MCF 10A (cell line): Measurements from ENCODE around the gene PCK1. TPM values are rescaled to one million over a fixed set of nuclear protein-coding genes. Genes with fewer than 3 reads are reported as not detected.

Experiments
- BruUV-seq: library from RNA; stranded (reverse); fragments of 400-500 nt; replicated peaks from 2 replicates; lab custom pipeline; 2021; lab: Mats Ljungman, UMichigan
- CTCF ChIA-PET: fragments of 300-600 bp; sonication (Branson Sonifier 250); formaldehyde crosslinking; extraction: SDS; loops from one replicate; lab custom pipeline; 2021; ENCODE audit warnings: antibody characterized with exemption, inconsistent platforms; lab: Yijun Ruan, JAX
- POLR2A ChIA-PET: fragments of 300-600, 350-650 bp; sonication (Branson Sonifier 250); formaldehyde crosslinking; extraction: SDS; loops from one replicate; lab custom pipeline; 2020; ENCODE audit warnings: antibody characterized with exemption, inconsistent platforms; lab: Yijun Ruan, JAX
- DNase-seq: peaks from one replicate; pipeline ENCODE4 v3.0.0-alpha.2; 2018; ENCODE audit not compliant: unreplicated experiment
- H3K27ac Mint-ChIP-seq: one replicate; pipeline ENCODE4 v1.8.0; 2022; ENCODE audit warnings: mild to moderate bottlenecking, low read depth, mixed read lengths; ENCODE audit not compliant: unreplicated experiment
- H3K27me3 Mint-ChIP-seq: one replicate; pipeline ENCODE4 v1.8.0; 2022; ENCODE audit warnings: mixed read lengths; ENCODE audit not compliant: insufficient read depth, unreplicated experiment
- H3K36me3 Mint-ChIP-seq: one replicate; pipeline ENCODE4 v1.8.0; 2022; ENCODE audit warnings: mild to moderate bottlenecking, moderate library complexity, mixed read lengths; ENCODE audit not compliant: insufficient read depth, unreplicated experiment
- H3K4me1 Mint-ChIP-seq: one replicate; pipeline ENCODE4 v1.8.0; 2022; ENCODE audit warnings: mixed read lengths; ENCODE audit not compliant: insufficient read depth, unreplicated experiment
- H3K4me3 Mint-ChIP-seq: one replicate; pipeline ENCODE4 v1.8.0; 2022; ENCODE audit warnings: mild to moderate bottlenecking, moderate library complexity, mixed read lengths; ENCODE audit not compliant: unreplicated experiment
- H3K9me3 Mint-ChIP-seq: one replicate; pipeline ENCODE4 v1.8.0; 2022; ENCODE audit warnings: mixed read lengths; ENCODE audit not compliant: unreplicated experiment
- intact Hi-C: fragments of 100-400 bp; cut with micrococcal nuclease; formaldehyde crosslinking; loops from 2 replicates; pipeline ENCODE4 v1.14.1; 2022
- total RNA-seq: library from RNA; stranded (reverse); gene quantifications from 2 replicates; pipeline ENCODE4 v1.2.3, GENCODE V29; 2022
- TF ChIP-seq, protein P1 (sequence below): fragments of 200-600 bp; IDR thresholded peaks from one replicate; pipeline ENCODE4 v1.8.0; 2022; ENCODE audit warnings: antibody characterized with exemption, mild to moderate bottlenecking; ENCODE audit not compliant: unreplicated experiment

PCK1 gene
- total RNA-seq, 1 experiment from 2014 or later: not detected

DNA sequence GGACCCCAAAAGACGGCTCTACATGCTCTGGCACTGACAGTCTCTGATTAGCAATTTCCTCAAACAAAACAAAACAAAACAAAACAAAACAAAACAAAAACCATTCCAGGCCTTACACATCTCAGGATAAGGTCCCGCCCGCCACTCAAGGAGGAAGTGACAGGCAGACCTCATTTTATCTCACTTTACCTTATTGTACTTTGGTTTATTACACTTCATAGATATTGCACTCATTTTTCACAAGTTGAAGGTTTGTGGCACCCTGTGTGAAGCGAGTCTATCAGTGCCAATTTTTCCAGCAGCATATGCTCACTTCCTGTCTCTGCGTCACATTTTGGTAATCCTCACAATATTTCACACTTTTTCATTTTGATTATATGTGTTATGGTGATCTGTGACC lies 44.1 kb downstream of the PCK1 start:
- ChIA-PET CTCF (interaction anchor here (1.2 to 1.8 kb wide), 2 partner anchors 605 to 606 kb away, joined by 4 to 19 read pairs; no protein-coding TSS in a partner anchor), POLR2A (no interaction called here)
- Mint-ChIP-seq H3K9me3 (no peaks in the 10 kb centered on the region), H3K4me3 (no peak overlapping the region), H3K4me1 (no peaks in the 10 kb centered on the region), H3K36me3 (no peaks in the 10 kb centered on the region), H3K27me3 (peaks cover 56% of the 10 kb centered on the region), H3K27ac (no peak overlapping the region)
- intact Hi-C loops: no loop called here
- DNase-seq: no peak
- no TSS peak for BruUV-seq
- TF ChIP-seq, protein P1, sequence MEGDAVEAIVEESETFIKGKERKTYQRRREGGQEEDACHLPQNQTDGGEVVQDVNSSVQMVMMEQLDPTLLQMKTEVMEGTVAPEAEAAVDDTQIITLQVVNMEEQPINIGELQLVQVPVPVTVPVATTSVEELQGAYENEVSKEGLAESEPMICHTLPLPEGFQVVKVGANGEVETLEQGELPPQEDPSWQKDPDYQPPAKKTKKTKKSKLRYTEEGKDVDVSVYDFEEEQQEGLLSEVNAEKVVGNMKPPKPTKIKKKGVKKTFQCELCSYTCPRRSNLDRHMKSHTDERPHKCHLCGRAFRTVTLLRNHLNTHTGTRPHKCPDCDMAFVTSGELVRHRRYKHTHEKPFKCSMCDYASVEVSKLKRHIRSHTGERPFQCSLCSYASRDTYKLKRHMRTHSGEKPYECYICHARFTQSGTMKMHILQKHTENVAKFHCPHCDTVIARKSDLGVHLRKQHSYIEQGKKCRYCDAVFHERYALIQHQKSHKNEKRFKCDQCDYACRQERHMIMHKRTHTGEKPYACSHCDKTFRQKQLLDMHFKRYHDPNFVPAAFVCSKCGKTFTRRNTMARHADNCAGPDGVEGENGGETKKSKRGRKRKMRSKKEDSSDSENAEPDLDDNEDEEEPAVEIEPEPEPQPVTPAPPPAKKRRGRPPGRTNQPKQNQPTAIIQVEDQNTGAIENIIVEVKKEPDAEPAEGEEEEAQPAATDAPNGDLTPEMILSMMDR: no peak

DNA sequence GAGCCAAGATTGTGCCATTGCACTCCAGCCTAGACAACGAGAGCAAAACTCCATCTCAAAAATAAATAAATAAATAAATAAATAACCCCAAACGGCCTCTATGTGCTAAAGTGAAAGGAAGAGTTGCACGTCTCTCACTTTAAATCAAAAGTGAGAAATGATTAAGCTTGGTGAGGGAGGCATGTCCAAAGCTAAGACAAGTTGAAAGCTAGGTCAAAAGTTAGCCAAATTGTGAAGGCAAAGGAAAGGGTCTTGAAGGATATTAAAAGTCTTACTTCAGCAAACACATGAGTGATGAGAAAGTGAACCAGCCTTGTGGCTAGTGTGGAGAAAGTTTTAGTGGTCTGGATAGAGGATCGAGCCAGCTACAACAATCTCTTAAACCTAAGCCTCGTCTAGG lies 45.0 kb downstream of the PCK1 start:
- no peak overlapping the region for H3K4me3 Mint-ChIP-seq
- H3K27me3 Mint-ChIP-seq: peaks cover 64% of the 10 kb centered on the region
- no peaks in the 10 kb centered on the region for H3K9me3 Mint-ChIP-seq
- TF ChIP-seq, protein P1: no peak
- H3K27ac Mint-ChIP-seq: no peak overlapping the region
- no peaks in the 10 kb centered on the region for H3K36me3 Mint-ChIP-seq
- intact Hi-C loops: no loop called here
- DNase-seq: no peak
- CTCF ChIA-PET: interaction anchor here (0.6 to 1.8 kb wide), 8 partner anchors 9 to 607 kb away, joined by 3 to 19 read pairs (median 4); no protein-coding TSS in a partner anchor
- BruUV-seq: no TSS peak
- no peaks in the 10 kb centered on the region for H3K4me1 Mint-ChIP-seq
- POLR2A ChIA-PET: no interaction called here

DNA sequence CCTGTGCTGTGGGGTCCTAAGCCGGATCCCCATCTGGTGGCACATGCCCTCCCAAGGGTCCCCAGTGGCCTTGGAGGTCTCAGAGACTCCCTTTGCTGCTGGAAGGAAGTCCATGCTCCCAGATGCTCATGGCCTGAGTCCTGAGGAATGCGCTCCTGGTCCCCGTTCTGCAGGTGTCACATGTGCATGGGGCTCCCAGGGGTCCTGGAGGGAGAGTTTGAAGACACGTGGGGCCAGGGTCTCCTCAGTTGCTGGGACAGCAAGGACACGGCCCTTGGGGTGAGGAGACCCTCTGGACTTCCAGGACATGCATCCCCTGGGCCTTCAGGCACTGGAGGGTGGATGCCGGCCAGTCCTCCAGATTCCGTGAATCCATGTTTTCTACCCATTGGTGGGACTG lies 47.6 kb downstream of the PCK1 start:
- intact Hi-C loops: no loop called here
- ChIA-PET POLR2A (no interaction called here), CTCF (interaction anchor here (1.1 kb wide), 1 partner anchor 600 kb away, joined by 3 read pairs; no protein-coding TSS in a partner anchor)
- Mint-ChIP-seq H3K27me3 (peaks cover 66% of the 10 kb centered on the region), H3K4me3 (no peak overlapping the region), H3K4me1 (no peaks in the 10 kb centered on the region), H3K9me3 (no peaks in the 10 kb centered on the region), H3K36me3 (no peaks in the 10 kb centered on the region), H3K27ac (no peak overlapping the region)
- DNase-seq: no peak
- TF ChIP-seq, protein P1: no peak
- BruUV-seq: no TSS peak

DNA sequence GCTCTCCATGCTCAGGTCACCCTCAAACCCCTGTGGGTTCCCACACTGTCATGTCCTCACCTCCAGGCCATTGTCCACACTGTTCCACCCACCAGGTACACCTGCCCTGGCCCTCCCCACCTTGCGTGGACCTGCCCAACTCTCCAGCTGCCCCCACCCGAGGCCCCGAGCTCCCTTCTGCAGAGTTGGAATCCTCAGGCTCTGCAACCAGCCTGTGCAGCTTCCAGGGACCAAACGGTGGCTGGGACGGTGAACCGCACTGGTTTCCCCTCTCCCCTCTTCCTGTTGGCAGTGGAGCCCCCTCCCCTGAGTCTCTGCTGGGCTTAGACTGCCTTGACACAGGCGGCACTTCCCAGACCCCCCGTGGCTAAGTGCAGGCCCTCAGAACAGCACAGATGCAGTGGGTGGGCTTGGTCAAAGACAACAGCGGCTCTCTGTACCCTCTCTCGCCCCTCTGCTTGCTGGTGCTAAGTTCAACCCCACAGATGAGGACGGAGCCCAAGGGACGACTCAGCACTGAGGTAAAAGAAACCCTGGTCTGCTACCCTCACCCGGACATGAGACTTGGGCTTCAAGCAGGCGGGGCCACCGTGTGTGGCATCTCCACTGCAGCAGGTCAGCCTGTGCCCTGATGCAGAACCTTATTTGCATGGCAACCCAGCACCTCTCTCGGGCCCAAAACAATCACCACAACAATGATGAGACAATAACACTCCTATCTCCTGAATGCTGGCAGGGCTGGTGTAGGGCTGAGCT lies 48.4 kb downstream of the PCK1 start:
- CTCF ChIA-PET: interaction anchor here (0.6 to 1.2 kb wide), 4 partner anchors 114 to 603 kb away, joined by 3 to 4 read pairs (median 3); no protein-coding TSS in a partner anchor
- TF ChIP-seq, protein P1: no peak
- Mint-ChIP-seq H3K27ac (no peak overlapping the region), H3K4me1 (no peaks in the 10 kb centered on the region), H3K36me3 (no peaks in the 10 kb centered on the region), H3K9me3 (no peaks in the 10 kb centered on the region), H3K27me3 (peaks cover 66% of the 10 kb centered on the region), H3K4me3 (no peak overlapping the region)
- no peak for DNase-seq
- intact Hi-C loops: no loop called here
- no TSS peak for BruUV-seq
- POLR2A ChIA-PET: no interaction called here
